Ishikawa (cell line): ENCODE measurements around the gene MECR.

Experiments used
- CEBPB ChIP-seq: IDR thresholded peaks from 2 replicates; pipeline ENCODE4 v1.6.1; 2012
- CREB1 ChIP-seq: IDR thresholded peaks from 2 replicates; pipeline ENCODE4 v1.6.1; 2012; ENCODE audit warnings: low read depth
- EGR1 ChIP-seq: IDR thresholded peaks from 2 replicates; pipeline ENCODE4 v1.6.1; 2012
- EP300 ChIP-seq: IDR thresholded peaks from 2 replicates; pipeline ENCODE4 v1.6.1; 2012; ENCODE audit warnings: borderline replicate concordance
- FOXM1 ChIP-seq: IDR thresholded peaks from 2 replicates; pipeline ENCODE4 v1.6.1; 2012; ENCODE audit warnings: low read depth, borderline replicate concordance
- NFIC ChIP-seq: IDR thresholded peaks from 2 replicates; pipeline ENCODE4 v1.6.1; 2012
- RAD21 ChIP-seq: IDR thresholded peaks from 2 replicates; pipeline ENCODE4 v1.6.1; 2012; ENCODE audit warnings: low read depth
- TAF1 ChIP-seq: IDR thresholded peaks from 2 replicates; pipeline ENCODE4 v1.6.1; 2012; ENCODE audit warnings: low read depth, mild to moderate bottlenecking
- TCF12 ChIP-seq: IDR thresholded peaks from 2 replicates; pipeline ENCODE4 v1.6.1; 2012; ENCODE audit warnings: low read depth
- TEAD4 ChIP-seq: IDR thresholded peaks from 2 replicates; pipeline ENCODE4 v1.6.1; 2012
- YY1 ChIP-seq: IDR thresholded peaks from 2 replicates; pipeline ENCODE4 v1.6.1; 2012; ENCODE audit warnings: low read depth
- ZBTB7A ChIP-seq: IDR thresholded peaks from 2 replicates; pipeline ENCODE4 v1.6.1; 2012; ENCODE audit warnings: low read depth
- TF ChIP-seq, protein P1 (sequence below): IDR thresholded peaks from 2 replicates; pipeline ENCODE4 v1.6.1; 2012; ENCODE audit warnings: low read depth, mild to moderate bottlenecking
- TF ChIP-seq, protein P2 (sequence below): IDR thresholded peaks from 2 replicates; pipeline ENCODE4 v1.6.1; 2012
- TF ChIP-seq, protein P3 (sequence below): IDR thresholded peaks from 2 replicates; pipeline ENCODE4 v1.6.1; 2012

The MECR gene

DNA sequence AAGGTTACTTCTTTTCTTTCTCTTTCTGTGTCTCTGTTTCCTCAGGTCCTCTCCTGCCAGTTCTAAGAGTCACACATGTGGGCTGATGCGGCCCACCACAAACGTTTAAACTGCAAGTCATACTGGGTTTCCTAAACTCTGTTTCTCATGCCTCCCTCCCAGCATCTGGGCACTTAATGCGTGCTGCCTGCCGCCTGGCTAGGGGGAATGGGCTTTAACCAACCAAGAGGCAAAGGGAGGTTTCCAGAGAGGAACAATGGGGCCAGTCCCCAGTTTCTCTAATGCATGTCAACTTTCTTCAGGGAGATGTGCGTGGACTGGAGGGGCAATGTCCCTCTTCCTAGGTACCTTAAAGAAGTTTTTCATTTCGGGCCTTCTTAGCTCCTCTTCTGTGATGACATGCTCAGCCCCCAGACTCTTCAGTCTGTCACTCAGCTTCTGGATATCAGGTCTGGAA lies 29.1 kb downstream of the MECR start:
- TF ChIP-seq, protein P1, sequence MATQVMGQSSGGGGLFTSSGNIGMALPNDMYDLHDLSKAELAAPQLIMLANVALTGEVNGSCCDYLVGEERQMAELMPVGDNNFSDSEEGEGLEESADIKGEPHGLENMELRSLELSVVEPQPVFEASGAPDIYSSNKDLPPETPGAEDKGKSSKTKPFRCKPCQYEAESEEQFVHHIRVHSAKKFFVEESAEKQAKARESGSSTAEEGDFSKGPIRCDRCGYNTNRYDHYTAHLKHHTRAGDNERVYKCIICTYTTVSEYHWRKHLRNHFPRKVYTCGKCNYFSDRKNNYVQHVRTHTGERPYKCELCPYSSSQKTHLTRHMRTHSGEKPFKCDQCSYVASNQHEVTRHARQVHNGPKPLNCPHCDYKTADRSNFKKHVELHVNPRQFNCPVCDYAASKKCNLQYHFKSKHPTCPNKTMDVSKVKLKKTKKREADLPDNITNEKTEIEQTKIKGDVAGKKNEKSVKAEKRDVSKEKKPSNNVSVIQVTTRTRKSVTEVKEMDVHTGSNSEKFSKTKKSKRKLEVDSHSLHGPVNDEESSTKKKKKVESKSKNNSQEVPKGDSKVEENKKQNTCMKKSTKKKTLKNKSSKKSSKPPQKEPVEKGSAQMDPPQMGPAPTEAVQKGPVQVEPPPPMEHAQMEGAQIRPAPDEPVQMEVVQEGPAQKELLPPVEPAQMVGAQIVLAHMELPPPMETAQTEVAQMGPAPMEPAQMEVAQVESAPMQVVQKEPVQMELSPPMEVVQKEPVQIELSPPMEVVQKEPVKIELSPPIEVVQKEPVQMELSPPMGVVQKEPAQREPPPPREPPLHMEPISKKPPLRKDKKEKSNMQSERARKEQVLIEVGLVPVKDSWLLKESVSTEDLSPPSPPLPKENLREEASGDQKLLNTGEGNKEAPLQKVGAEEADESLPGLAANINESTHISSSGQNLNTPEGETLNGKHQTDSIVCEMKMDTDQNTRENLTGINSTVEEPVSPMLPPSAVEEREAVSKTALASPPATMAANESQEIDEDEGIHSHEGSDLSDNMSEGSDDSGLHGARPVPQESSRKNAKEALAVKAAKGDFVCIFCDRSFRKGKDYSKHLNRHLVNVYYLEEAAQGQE, result no peak
- TF ChIP-seq CEBPB (no peak), FOXM1 (no peak)

DNA sequence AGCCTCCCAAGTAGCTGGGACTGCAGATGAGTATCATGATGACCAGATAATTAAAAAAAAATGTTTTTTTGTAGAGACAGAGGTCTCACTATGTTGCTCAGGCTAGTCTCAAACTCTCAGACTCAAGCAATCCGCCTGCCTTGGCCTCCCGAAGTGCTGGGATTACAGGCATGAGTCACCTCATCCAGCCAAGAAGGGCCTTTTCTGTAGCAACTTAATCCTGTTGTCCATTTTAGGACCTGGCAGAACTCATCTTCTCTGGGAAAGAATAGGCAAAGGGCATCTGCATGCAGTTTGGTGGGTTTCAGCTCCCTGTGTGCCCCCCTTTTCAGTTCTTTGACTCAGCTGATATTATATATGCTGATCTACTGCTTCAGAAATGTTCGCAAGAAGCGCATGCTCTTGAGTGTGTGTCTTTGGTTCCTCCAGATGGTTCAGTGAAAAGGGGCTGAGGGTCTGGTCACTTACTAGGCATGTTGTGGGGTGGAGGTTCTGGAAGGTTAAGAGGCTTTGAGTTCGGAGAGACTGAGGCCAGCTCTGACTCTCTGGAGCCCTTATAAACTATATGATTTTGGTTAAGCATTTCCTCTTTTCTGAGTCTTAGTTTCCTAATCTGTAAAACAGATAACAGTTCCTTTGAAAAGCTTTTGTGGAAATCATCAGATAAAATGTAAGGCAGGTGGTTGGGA lies 29.7 kb downstream of the MECR start:
- TF ChIP-seq, protein P1, result no peak
- TF ChIP-seq, protein P2, sequence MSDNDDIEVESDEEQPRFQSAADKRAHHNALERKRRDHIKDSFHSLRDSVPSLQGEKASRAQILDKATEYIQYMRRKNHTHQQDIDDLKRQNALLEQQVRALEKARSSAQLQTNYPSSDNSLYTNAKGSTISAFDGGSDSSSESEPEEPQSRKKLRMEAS, result no peak
- TF ChIP-seq YY1 (no peak), TEAD4 (no peak), TAF1 (no peak), EP300 (no peak), EGR1 (no peak), CEBPB (no peak), CREB1 (no peak), NFIC (no peak), TCF12 (no peak), ZBTB7A (no peak), FOXM1 (no peak), RAD21 (no peak)
- TF ChIP-seq, protein P3, sequence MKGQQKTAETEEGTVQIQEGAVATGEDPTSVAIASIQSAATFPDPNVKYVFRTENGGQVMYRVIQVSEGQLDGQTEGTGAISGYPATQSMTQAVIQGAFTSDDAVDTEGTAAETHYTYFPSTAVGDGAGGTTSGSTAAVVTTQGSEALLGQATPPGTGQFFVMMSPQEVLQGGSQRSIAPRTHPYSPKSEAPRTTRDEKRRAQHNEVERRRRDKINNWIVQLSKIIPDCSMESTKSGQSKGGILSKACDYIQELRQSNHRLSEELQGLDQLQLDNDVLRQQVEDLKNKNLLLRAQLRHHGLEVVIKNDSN, result no peak

DNA sequence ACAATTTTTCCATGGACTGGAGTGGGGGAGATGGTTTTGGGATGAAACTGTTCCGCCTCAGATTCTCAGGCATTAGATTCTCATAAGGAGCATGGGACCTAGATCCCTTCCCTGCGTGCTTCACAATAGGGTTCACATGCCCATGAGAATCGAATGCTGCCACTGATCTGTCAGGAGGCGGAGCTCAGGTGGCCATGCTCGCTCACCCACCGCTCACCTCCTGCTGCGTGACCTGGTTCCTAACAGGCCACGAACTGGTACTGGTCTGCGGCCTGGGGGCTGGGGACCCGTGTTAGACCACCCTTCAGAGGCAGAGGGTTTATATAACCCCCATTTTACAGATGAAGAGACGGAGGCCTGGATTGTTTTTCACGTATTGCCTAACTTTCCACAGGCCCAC lies 32.7 kb downstream of the MECR start:
- TF ChIP-seq ZBTB7A (no peak), TCF12 (no peak), CREB1 (no peak)
- TF ChIP-seq, protein P2, result no peak
- TF ChIP-seq, protein P3, result no peak
- TF ChIP-seq, protein P1, result no peak

DNA sequence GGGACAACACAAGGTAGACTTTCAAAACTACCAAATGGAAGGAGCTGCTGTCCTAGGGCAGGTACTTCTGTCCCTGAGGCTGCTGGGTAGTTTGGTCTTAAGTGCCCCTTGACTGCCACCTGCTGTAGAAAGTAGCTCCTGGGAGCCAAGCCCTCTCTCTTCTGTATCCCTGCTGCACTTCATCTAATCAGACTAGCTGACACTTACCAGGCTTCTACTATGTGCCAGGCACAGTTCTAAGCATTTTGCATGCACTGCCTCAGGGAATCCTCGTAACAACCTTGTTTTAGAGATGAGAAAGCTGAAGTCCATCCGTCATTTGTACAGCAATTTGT lies 33.2 kb downstream of the MECR start:
- TF ChIP-seq TAF1 (no peak), RAD21 (peak; percentile 55)

DNA sequence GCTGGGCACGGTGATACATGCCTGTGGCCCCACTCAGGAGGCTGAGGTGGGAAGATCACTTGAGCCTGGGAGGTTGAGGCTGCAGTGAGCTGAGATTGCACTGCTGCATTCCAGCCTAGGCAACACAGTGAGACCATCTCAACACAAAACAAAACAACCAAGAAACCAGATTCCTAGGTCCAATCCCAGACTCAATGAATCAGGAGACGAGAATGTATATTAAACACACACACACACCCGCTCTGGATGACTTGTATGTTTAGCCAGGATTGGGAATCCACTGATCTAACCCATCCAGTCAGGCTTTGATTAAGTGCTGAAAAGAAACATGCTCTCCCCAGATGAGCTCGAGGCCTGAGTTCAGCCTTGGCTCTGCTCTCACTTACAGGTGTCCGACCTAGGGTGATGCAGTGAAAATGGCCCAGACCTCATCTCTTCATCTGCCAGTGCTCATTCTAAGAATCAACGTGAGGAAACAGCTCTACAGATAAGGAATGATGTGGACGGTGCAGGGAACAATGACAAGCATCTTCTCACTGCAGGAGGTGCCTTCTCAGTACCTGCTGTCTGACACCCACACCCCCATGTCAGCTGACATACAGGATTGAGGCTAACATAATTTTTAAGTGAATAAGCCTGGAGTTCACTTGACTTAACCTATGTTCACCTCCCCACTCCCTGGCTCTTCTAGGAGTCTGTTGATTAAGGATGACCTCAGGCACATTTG lies 33.7 kb downstream of the MECR start:
- TF ChIP-seq YY1, result no peak
- no peak for TF ChIP-seq FOXM1
- no peak for TF ChIP-seq TAF1
- no peak for TF ChIP-seq EGR1
- TF ChIP-seq ZBTB7A, result no peak
- TF ChIP-seq, protein P2, result no peak
- TF ChIP-seq, protein P3, result no peak
- no peak for TF ChIP-seq RAD21
- TF ChIP-seq, protein P1, result no peak
- no peak for TF ChIP-seq NFIC
- no peak for TF ChIP-seq EP300
- no peak for TF ChIP-seq TEAD4
- no peak for TF ChIP-seq TCF12
- no peak for TF ChIP-seq CEBPB
